Measurements from ENCODE around the gene SLC37A2. TPM values are rescaled to one million over a fixed set of nuclear protein-coding genes. Genes with fewer than 3 reads are reported as not detected.

The SLC37A2 gene
- total and polyA plus RNA-seq, 2 of the 4 experiments (the other 2 are of a cell fraction), result 0.72 to 1.1 TPM

GRCh38 chr11:125078516-125079140 lies 15.5 kb downstream of the SLC37A2 start:
- H3K9me3 ChIP-seq (ENCODE audit: control insufficient read depth, insufficient read depth, low read length), result no peaks in the 10 kb centered on the region
- no peak overlapping the region for H4K8ac ChIP-seq (ENCODE audit: low read depth in 2 of 2, low read length in 2 of 2)
- H4K91ac ChIP-seq (ENCODE audit: insufficient read depth, low read depth, low read length), result no peak overlapping the region
- no peak overlapping the region for H3K27ac ChIP-seq (ENCODE audit: insufficient read depth, low read length)
- no peak overlapping the region for H2BK20ac ChIP-seq (ENCODE audit: low read depth, low read length)
- no peak overlapping the region for H3K4ac ChIP-seq (ENCODE audit: low read depth, low read length)
- no peaks in the 10 kb centered on the region for H4K20me1 ChIP-seq (ENCODE audit: insufficient read depth, low read length)
- no peak overlapping the region for H2BK5ac ChIP-seq (ENCODE audit: low read depth, low read length, poor library complexity, severe bottlenecking)
- no peak overlapping the region for H2BK15ac ChIP-seq (ENCODE audit: low read depth, low read length)
- ChIA-PET CTCF (interaction anchor here (1.0 kb wide), 1 partner anchor 12 kb away, joined by 4 read pairs; no protein-coding TSS in a partner anchor), POLR2A (ENCODE audit: unreplicated experiment) (no interaction called here)
- WGBS, 2 experiments (ENCODE audit: extremely low coverage in 2 of 2, insufficient read length in 1 of 2), result 97% methylated on average over 10 of the region's 14 CpGs; no CpG with 5 or more reads in 1 of the 2 experiments
- H3K4me3 ChIP-seq (ENCODE audit: insufficient read depth, low read depth, low read length), result no peak overlapping the region
- no peak overlapping the region for H3K18ac ChIP-seq (ENCODE audit: low read depth, low read length)
- H3K36me3 ChIP-seq (ENCODE audit: control insufficient read depth, insufficient read depth, low read length), result no peaks in the 10 kb centered on the region
- no peak overlapping the region for H3K56ac ChIP-seq (ENCODE audit: extremely low read depth, insufficient read depth, low read length)
- no peak overlapping the region for H2AFZ ChIP-seq (replicated peaks; ENCODE audit: low read length, poor library complexity)
- ATAC-seq (ENCODE audit: low read depth), result no peak
- intact Hi-C loops (cut with micrococcal nuclease) (no loop called here), in situ Hi-C loops (cut with MboI; ENCODE audit: low sequenced_read_pairs) (no loop called here), dilution Hi-C loops (cut with HindIII; ENCODE audit: low sequenced_read_pairs, unreplicated experiment) (no loop called here)
- H3K4me1 ChIP-seq (ENCODE audit: control insufficient read depth, insufficient read depth, low read length), result peaks cover 11% of the 10 kb centered on the region
- H2AK9ac ChIP-seq (replicated peaks; ENCODE audit: low read depth, low read length, poor library complexity), result no peak overlapping the region
- no peak overlapping the region for H3K14ac ChIP-seq (replicated peaks; ENCODE audit: low read depth, low read length)
- no peak overlapping the region for H2BK120ac ChIP-seq (ENCODE audit: low read depth, low read length)
- H3K23ac ChIP-seq (ENCODE audit: low read depth, low read length), result no peak overlapping the region
- no peak overlapping the region for H3K4me2 ChIP-seq (ENCODE audit: low read depth, low read length)
- no peak overlapping the region for H3K9ac ChIP-seq (ENCODE audit: low read depth, low read length)
- H2AK5ac ChIP-seq (ENCODE audit: low read depth, low read length), result no peak overlapping the region
- H3K9me1 ChIP-seq (ENCODE audit: insufficient read depth, low read length), result peaks cover 17% of the 10 kb centered on the region
- no peak for DNase-seq
- TF ChIP-seq RAD21 (IDR thresholded peaks at IDR 0.05; ENCODE audit: low read length) (no peak), CTCF (conservative IDR thresholded peaks at IDR 0.05; ENCODE audit: low read depth, low read length) (no peak), MAZ (IDR thresholded peaks at IDR 0.05; ENCODE audit: borderline replicate concordance, low read depth, low read length) (no peak), FOS (IDR thresholded peaks at IDR 0.05; ENCODE audit: low read depth, low read length) (no peak), MAFK (IDR thresholded peaks at IDR 0.05; ENCODE audit: low read depth, low read length) (no peak), NFE2L2 (IDR thresholded peaks at IDR 0.05; ENCODE audit: low read depth, low read length) (no peak), MXI1 (IDR thresholded peaks at IDR 0.05; ENCODE audit: borderline replicate concordance, low read depth, low read length) (no peak), POLR2A (IDR thresholded peaks at IDR 0.05; ENCODE audit: low read depth, low read length) (no peak), BHLHE40 (IDR thresholded peaks at IDR 0.05; ENCODE audit: low read depth, low read length) (no peak), RCOR1 (IDR thresholded peaks at IDR 0.05; ENCODE audit: insufficient replicate concordance, low read length) (no peak), USF2 (IDR thresholded peaks at IDR 0.05; ENCODE audit: low read depth, low read length) (no peak), RFX5 (IDR thresholded peaks at IDR 0.05; ENCODE audit: low read depth, low read length) (no peak), SMC3 (IDR thresholded peaks at IDR 0.05; ENCODE audit: low read depth, low read length) (no peak), ELK1 (IDR thresholded peaks at IDR 0.05; ENCODE audit: borderline replicate concordance, low read depth, low read length) (no peak)
- H4K5ac ChIP-seq (ENCODE audit: low read depth, low read length), result no peak overlapping the region
- BruUV-seq (replicated peaks), result no TSS peak
- no peaks in the 10 kb centered on the region for H3K79me1 ChIP-seq (ENCODE audit: low read depth in 1 of 2, low read length in 2 of 2)
- H3K27me3 ChIP-seq (ENCODE audit: control insufficient read depth, insufficient read depth, low read length), result no peaks in the 10 kb centered on the region; the same call in 1 of the 2 replicates

Measured in IMR-90 (cell line).